ENCODE measurements around the gene METAP1D. TPM values are rescaled to one million over a fixed set of nuclear protein-coding genes. Genes with fewer than 3 reads are reported as not detected.

Gene METAP1D
- polyA plus RNA-seq, 1 experiment, result 8.3 TPM

- TF ChIP-seq CTCF (IDR thresholded peaks at IDR 0.05; ENCODE audit: low read depth, low read length), result no peak
- POLR2A ChIA-PET, result no interaction called here
- Histone ChIP-seq H3K9me3 (ENCODE audit: control insufficient read depth, insufficient read depth, low read length) (no peaks in the 10 kb centered on the region), H3K27ac (ENCODE audit: low read depth, low read length) (no peak overlapping the region), H3K27me3 (ENCODE audit: control insufficient read depth, insufficient read depth, low read length) (peaks cover 1% of the 10 kb centered on the region), H3K4me3 (ENCODE audit: low read depth, low read length) (no peak overlapping the region)
- no peak for DNase-seq (ENCODE audit: low read depth, low spot score)
- CTCF ChIA-PET, result interaction anchor here (0.5 kb wide), 1 partner anchor 54 kb away, joined by 3 read pairs; no protein-coding TSS in a partner anchor
Observed at GRCh38 chr2:172073518-172073917, 73.8 kb downstream of the METAP1D start.

GRCh38 chr2:172074254-172074653, 74.5 kb downstream of the METAP1D start:
- no peak overlapping the region for H3K4me3 ChIP-seq (ENCODE audit: low read depth, low read length)
- peaks cover 8% of the 10 kb centered on the region for H3K27me3 ChIP-seq (ENCODE audit: control insufficient read depth, insufficient read depth, low read length)
- CTCF ChIA-PET, result no interaction called here
- DNase-seq (ENCODE audit: low read depth, low spot score), result no peak
- no peaks in the 10 kb centered on the region for H3K9me3 ChIP-seq (ENCODE audit: control insufficient read depth, insufficient read depth, low read length)
- H3K27ac ChIP-seq (ENCODE audit: low read depth, low read length), result no peak overlapping the region
- TF ChIP-seq CTCF (IDR thresholded peaks at IDR 0.05; ENCODE audit: low read depth, low read length), result no peak
- POLR2A ChIA-PET, result no interaction called here

GRCh38 chr2:172079416-172079815, 79.7 kb downstream of the METAP1D start:
- Histone ChIP-seq H3K4me3 (ENCODE audit: low read depth, low read length) (no peak overlapping the region), H3K27me3 (ENCODE audit: control insufficient read depth, insufficient read depth, low read length) (peaks cover 54% of the 10 kb centered on the region), H3K9me3 (ENCODE audit: control insufficient read depth, insufficient read depth, low read length) (peaks cover 19% of the 10 kb centered on the region), H3K27ac (ENCODE audit: low read depth, low read length) (no peak overlapping the region)
- TF ChIP-seq CTCF (IDR thresholded peaks at IDR 0.05; ENCODE audit: low read depth, low read length), result no peak
- DNase-seq (ENCODE audit: low read depth, low spot score), result no peak
- CTCF ChIA-PET, result interaction anchor here (1.1 to 1.2 kb wide), 2 partner anchors 27 to 268 kb away, joined by 3 to 5 read pairs; no protein-coding TSS in a partner anchor
- POLR2A ChIA-PET, result no interaction called here

- DNase-seq (ENCODE audit: low read depth, low spot score), result no peak
- CTCF ChIA-PET, result interaction anchor here (1.1 to 1.2 kb wide), 2 partner anchors 27 to 269 kb away, joined by 3 to 5 read pairs; no protein-coding TSS in a partner anchor
- Histone ChIP-seq H3K4me3 (ENCODE audit: low read depth, low read length) (no peak overlapping the region), H3K27ac (ENCODE audit: low read depth, low read length) (no peak overlapping the region), H3K27me3 (ENCODE audit: control insufficient read depth, insufficient read depth, low read length) (peaks cover 55% of the 10 kb centered on the region), H3K9me3 (ENCODE audit: control insufficient read depth, insufficient read depth, low read length) (peaks cover 19% of the 10 kb centered on the region)
- POLR2A ChIA-PET, result no interaction called here
- no peak for TF ChIP-seq CTCF (IDR thresholded peaks at IDR 0.05; ENCODE audit: low read depth, low read length)
Observed at GRCh38 chr2:172079838-172080640, 80.3 kb downstream of the METAP1D start.

GRCh38 chr2:172080641-172081220, 81.0 kb downstream of the METAP1D start:
- CTCF ChIA-PET, result interaction anchor here (1.0 kb wide), 1 partner anchor 15 kb away, joined by 3 read pairs; no protein-coding TSS in a partner anchor
- POLR2A ChIA-PET, result no interaction called here
- no peak for DNase-seq (ENCODE audit: low read depth, low spot score)
- no peak overlapping the region for H3K4me3 ChIP-seq (ENCODE audit: low read depth, low read length)
- H3K9me3 ChIP-seq (ENCODE audit: control insufficient read depth, insufficient read depth, low read length), result peaks cover 19% of the 10 kb centered on the region
- TF ChIP-seq CTCF (IDR thresholded peaks at IDR 0.05; ENCODE audit: low read depth, low read length), result no peak
- peaks cover 58% of the 10 kb centered on the region for H3K27me3 ChIP-seq (ENCODE audit: control insufficient read depth, insufficient read depth, low read length)
- no peak overlapping the region for H3K27ac ChIP-seq (ENCODE audit: low read depth, low read length)
